NCI-H460 (cell line): ENCODE results near the gene DLG2. TPM values are rescaled to one million over a fixed set of nuclear protein-coding genes. Genes with fewer than 3 reads are reported as not detected.

Source experiments
- DNase-seq: peaks from one replicate; pipeline ENCODE4 v3.0.0-alpha.2; 2016; ENCODE audit warnings: low read depth; ENCODE audit errors: extremely low read depth
- total RNA-seq: library from RNA; depleted of rRNA; stranded (reverse); fragments of >200 nt; shearing (Covaris generic); gene quantifications from 2 replicates; pipeline ENCODE4 v1.2.3, GENCODE V29; 2014

Gene DLG2
- total RNA-seq, 1 experiment from 2014 or later, result 115 TPM

DNA sequence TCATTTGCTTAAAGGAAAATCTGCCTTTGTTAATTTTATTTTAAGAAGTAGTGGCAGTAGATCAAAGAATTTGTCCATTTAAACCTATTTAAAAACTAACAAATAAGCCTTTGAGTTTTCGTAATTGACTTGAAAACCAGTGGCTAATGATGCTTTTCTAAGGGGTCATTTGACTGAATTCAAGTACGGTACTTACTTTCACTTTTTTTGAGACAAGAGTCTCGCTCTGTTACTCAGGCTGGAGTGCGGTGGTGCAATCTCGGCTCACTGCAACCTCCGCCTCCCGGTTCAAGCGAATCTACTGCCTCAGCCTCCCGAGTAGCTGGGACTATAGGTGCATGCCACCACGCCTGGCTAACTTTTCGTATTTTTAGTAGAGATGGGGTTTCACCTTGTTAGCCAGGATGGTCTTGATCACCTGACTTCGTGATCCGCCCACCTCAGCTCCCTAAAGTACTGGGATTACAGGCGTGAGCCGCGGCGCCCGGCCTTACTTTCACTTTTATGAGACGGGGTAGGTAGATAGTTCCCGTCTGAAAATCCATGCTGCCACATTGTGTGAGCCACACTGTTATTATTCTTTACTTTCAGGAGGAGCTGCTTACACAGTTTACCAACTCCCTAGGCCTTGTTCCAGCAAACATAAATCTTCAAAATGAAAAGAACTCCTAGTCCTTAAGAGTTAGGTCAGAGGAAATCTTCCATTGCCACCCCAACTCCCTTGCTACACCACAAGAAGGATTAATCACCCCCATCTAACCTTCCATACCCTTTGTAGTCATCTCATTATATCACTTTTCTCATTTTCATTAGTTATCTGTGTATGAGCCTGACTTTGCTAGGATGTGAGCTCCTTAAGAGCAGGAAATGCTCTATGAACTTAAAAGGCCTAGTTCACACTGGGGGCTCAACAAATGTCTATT, 1414.4 kb downstream of the DLG2 start:
- DNase-seq, result no peak

GRCh38 chr11:84211896-84212295, 1415.2 kb downstream of the DLG2 start:
- DNase-seq, result no peak

GRCh38 chr11:84194696-84195095, 1432.4 kb downstream of the DLG2 start:
- DNase-seq, result no peak

DNA sequence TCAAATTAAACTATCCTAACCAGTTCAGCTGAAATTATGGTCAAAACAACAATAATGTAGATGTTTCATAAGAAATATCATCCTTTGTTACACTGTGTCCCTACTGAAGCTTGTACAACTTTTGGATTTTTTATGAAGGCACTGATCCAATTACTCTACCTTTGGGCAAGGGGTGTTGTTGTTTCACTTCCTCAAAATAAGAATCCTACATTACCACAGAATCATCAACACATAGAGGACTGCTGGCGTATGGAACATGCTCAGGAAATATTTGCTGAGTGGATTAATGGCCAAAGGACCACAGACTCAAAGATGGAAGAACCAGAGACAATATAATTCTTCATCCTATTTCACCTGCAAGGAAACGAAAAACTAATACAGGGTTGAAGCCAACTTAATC, 1433.4 kb downstream of the DLG2 start:
- no peak for DNase-seq

GRCh38 chr11:84188521-84188920, 1438.6 kb downstream of the DLG2 start:
- no peak for DNase-seq

GRCh38 chr11:84173078-84173477, 1454.1 kb downstream of the DLG2 start:
- DNase-seq, result no peak

DNA sequence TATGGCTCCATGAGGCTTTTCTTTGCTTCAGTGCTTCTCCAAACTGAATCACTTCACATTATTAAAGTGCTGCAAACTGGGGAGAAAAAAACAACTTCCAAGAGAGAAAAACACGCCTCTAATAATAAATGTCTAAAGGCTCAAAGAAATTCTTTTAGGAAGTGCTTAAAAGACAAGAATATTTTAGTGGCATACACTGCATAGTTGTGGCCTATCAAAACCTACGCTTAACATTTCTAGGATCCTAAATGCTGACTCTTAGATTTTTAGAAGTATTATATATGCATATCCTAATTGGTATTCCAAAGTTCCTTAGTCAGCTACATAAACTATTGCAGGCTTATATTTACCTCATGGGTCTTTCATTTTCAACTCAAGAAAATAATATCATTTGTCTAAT, 1462.0 kb downstream of the DLG2 start:
- no peak for DNase-seq

GRCh38 chr11:84164728-84165127, 1462.4 kb downstream of the DLG2 start:
- no peak for DNase-seq

GRCh38 chr11:84163116-84163515, 1464.0 kb downstream of the DLG2 start:
- DNase-seq, result no peak

DNA sequence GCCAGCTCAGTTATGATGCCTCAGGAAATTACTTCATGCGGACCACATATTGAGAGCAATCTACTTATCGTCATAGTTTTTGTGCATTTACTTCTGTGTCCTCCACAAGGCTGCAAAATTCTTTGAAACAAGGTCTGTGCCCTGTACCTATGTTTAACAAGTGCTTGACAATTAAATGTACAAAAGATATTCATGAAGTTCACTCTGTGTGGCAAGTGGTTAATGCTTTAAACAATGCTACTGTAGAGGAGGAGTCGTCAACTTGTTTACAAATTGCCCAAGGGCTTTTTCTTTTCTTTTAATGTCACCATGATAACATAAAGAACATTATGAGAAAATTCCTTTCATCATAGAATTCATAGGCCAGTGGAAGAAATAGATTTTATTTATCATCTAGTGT, 1469.5 kb downstream of the DLG2 start:
- no peak for DNase-seq

- no peak for DNase-seq
Measured at GRCh38 chr11:84146826-84147225, 1480.3 kb downstream of the DLG2 start.

- no peak for DNase-seq
Measured at GRCh38 chr11:84145616-84146185, 1481.4 kb downstream of the DLG2 start.

DNA sequence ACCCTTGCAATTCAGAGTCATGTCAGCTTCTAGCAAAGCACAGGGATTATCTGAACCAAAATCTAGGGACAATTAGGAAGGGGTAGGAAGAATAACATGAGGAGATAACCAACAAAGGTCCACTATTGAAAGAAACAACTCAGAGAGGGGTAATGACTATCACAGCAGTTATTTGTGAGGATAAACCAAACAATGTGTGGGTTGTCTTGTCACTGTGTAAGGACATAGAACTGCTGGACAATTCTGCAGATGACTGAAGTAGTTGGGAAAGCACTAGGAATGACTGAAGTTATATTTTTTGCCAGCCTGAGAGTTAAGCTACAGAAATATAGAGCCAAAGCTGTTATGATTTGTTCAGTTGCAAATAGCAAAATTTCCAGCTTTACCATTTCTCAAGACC, 1482.6 kb downstream of the DLG2 start:
- no peak for DNase-seq

- no peak for DNase-seq
Measured at GRCh38 chr11:84142411-84142810, 1484.7 kb downstream of the DLG2 start.

DNA sequence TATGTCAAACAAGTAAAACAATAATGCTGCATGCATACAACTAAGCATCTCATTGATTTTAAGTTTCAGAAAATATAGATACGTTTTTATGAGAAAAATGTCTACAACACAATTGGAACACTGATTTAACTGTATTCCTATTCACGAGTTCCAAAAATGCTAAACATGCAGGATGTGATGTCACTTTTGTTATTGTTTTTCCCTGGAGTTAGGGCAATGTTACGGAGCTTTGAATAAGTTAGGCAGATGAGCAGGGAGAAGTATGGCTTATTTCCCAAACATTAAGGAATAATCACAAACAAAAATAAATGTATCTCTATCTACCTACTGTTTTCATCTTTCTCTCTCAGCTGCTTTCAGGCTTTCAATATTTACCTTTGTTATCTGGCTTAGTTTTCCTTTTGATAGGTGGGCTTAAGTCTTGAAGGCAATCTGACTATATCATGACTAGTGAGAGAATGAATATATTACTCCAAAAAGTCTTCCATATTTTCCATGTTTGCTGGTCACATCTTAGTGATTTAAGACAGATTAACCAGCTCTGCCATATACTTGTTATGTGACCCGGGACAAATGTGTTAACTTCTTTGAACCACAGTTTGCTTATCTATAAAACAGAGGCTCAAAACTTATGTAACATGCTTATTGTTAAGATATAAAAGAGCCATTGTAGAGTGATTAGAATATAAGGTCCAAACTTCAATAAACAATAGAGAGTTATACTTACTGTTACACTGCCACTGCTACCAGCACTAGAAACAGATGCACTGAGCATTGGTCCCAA, 1486.6 kb downstream of the DLG2 start:
- no peak for DNase-seq

DNA sequence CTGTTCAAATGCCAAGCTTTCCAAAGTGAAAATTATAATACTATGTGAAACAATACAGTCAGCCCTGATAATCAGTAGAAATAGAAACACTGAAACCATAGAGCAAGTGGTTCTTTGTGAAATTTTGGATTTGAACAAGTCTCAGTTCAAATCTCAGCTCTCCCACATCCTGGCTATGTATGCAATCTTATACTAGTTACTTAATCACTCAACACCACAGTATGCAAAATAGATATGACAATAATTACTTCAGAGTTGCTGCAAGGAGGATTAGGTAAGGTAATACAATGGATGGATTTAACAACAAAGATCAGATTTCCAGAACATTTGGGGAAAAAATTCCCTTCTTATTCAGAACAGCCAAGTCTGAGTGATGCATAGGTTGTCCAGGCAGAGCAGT, 1489.2 kb downstream of the DLG2 start:
- no peak for DNase-seq

DNA sequence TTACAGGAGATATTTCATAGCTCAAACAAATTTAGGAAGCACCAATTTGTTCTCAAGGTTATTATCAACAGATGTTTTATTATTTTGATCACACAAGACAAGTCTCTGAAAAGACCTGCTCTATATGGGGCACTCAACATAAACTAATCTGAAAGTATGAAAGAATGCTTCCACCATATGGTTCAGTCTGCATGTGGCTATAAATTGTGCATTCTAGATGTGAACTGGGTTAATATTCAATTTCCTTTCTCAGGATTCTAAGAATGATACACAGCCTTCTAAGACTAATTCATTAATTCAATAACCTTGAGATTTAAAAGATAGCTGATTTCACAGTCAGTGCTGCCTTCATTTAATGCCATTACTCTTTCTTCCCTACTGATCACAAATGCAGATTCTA, 1489.6 kb downstream of the DLG2 start:
- no peak for DNase-seq

GRCh38 chr11:84136926-84137325, 1490.2 kb downstream of the DLG2 start:
- DNase-seq, result no peak

- DNase-seq, result no peak
Measured at GRCh38 chr11:84130646-84131427, 1496.3 kb downstream of the DLG2 start.

DNA sequence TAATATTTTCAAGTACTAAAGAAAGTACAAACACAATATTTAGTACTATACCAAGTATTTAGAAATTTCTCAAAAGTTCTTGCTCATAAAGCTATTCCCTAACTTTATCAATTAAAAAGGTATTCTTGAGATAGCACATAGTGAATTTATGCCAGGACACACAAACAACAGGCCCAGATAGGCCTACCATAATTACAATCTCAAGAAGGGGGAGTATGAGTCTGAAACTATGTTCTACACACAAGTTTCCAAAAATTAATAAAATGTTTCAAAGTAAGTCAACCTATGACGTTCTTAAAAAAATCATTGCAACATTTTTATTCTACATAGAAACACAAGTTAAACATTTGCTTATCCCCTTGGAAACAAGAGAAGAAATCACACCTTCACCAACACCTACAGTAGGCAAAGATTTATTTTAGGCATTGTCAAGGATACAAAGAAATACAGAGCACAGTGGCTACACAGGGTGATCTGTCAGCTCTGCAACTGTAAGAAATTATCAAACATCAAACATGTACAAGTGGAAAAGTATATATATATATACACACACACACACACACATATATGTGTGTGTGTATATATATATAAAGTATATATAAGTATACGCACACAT, 1497.1 kb downstream of the DLG2 start:
- DNase-seq, result no peak
